ENCODE measurements around the gene PFKFB2. TPM values are rescaled to one million over a fixed set of nuclear protein-coding genes. Genes with fewer than 3 reads are reported as not detected.

PFKFB2 gene
- polyA plus RNA-seq, 1 donor from 2014 or later, result 9.8 TPM

DNA sequence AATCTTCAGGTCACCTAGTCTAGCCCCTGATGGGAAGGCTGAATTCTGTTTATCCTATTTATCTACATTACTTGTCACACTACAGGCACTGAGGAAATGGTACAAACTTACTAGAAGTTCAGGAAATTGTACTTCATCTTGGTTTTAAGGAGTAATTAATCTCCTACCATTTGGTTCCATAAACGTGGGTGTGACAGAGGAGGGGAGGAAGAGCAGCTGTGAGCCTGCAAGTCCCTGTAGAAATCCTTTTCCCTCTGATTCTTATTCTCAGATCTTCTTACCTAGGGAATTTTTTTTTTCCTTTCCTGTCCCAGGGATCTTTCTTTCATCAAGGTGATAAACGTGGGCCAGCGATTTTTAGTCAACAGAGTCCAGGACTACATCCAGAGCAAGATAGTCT is 14.1 kb downstream of the PFKFB2 start:
- Histone ChIP-seq H3K36me3 (ENCODE audit: insufficient read depth, low read length) (no peaks in the 10 kb centered on the region), H3K79me2 (replicated peaks; ENCODE audit: insufficient read depth, low read length) (no peaks in the 10 kb centered on the region), H3K4me2 (ENCODE audit: low read length) (no peak overlapping the region), H3K9me3 (ENCODE audit: low read length) (no peaks in the 10 kb centered on the region), H3K9ac (ENCODE audit: low read length) (no peak overlapping the region), H4K20me1 (ENCODE audit: insufficient read depth) (no peaks in the 10 kb centered on the region), H3K27ac (ENCODE audit: low read length) (no peak overlapping the region), H3K27me3 (ENCODE audit: insufficient read depth, low read depth, low read length) (no peaks in the 10 kb centered on the region), H3K4me3 (ENCODE audit: low read length) (no peak overlapping the region), H2AFZ (ENCODE audit: low read depth, low read length) (no peak overlapping the region), H3F3A (ENCODE audit: insufficient read depth, low read length, poor library complexity, severe bottlenecking) (no peaks in the 10 kb centered on the region), H3K9me2 (ENCODE audit: insufficient read depth, low read length) (no peaks in the 10 kb centered on the region)
- TF ChIP-seq POLR2AphosphoS5 (IDR thresholded peaks at IDR 0.05), result no peak
- TF ChIP-seq, protein P1, sequence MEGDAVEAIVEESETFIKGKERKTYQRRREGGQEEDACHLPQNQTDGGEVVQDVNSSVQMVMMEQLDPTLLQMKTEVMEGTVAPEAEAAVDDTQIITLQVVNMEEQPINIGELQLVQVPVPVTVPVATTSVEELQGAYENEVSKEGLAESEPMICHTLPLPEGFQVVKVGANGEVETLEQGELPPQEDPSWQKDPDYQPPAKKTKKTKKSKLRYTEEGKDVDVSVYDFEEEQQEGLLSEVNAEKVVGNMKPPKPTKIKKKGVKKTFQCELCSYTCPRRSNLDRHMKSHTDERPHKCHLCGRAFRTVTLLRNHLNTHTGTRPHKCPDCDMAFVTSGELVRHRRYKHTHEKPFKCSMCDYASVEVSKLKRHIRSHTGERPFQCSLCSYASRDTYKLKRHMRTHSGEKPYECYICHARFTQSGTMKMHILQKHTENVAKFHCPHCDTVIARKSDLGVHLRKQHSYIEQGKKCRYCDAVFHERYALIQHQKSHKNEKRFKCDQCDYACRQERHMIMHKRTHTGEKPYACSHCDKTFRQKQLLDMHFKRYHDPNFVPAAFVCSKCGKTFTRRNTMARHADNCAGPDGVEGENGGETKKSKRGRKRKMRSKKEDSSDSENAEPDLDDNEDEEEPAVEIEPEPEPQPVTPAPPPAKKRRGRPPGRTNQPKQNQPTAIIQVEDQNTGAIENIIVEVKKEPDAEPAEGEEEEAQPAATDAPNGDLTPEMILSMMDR (IDR thresholded peaks at IDR 0.05; ENCODE audit: poor library complexity, severe bottlenecking), result no peak
- no peak for TF ChIP-seq SMC3 (conservative IDR thresholded peaks at IDR 0.05; ENCODE audit: poor library complexity)
- TF ChIP-seq, protein P2, sequence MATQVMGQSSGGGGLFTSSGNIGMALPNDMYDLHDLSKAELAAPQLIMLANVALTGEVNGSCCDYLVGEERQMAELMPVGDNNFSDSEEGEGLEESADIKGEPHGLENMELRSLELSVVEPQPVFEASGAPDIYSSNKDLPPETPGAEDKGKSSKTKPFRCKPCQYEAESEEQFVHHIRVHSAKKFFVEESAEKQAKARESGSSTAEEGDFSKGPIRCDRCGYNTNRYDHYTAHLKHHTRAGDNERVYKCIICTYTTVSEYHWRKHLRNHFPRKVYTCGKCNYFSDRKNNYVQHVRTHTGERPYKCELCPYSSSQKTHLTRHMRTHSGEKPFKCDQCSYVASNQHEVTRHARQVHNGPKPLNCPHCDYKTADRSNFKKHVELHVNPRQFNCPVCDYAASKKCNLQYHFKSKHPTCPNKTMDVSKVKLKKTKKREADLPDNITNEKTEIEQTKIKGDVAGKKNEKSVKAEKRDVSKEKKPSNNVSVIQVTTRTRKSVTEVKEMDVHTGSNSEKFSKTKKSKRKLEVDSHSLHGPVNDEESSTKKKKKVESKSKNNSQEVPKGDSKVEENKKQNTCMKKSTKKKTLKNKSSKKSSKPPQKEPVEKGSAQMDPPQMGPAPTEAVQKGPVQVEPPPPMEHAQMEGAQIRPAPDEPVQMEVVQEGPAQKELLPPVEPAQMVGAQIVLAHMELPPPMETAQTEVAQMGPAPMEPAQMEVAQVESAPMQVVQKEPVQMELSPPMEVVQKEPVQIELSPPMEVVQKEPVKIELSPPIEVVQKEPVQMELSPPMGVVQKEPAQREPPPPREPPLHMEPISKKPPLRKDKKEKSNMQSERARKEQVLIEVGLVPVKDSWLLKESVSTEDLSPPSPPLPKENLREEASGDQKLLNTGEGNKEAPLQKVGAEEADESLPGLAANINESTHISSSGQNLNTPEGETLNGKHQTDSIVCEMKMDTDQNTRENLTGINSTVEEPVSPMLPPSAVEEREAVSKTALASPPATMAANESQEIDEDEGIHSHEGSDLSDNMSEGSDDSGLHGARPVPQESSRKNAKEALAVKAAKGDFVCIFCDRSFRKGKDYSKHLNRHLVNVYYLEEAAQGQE (IDR thresholded peaks at IDR 0.05; ENCODE audit: borderline replicate concordance), result no peak
- no peak for TF ChIP-seq TAF1 (IDR thresholded peaks at IDR 0.05; ENCODE audit: low read depth)
- no peak for TF ChIP-seq EZH2 (IDR thresholded peaks at IDR 0.05; ENCODE audit: borderline replicate concordance, insufficient read depth, low read length, poor library complexity, severe bottlenecking)
- TF ChIP-seq MXI1 (conservative IDR thresholded peaks at IDR 0.05; ENCODE audit: poor library complexity, severe bottlenecking), result no peak
- no peak for TF ChIP-seq RAD21 (conservative IDR thresholded peaks at IDR 0.05)
- no peak for TF ChIP-seq EP300 (conservative IDR thresholded peaks at IDR 0.05; ENCODE audit: poor library complexity, severe bottlenecking)

DNA sequence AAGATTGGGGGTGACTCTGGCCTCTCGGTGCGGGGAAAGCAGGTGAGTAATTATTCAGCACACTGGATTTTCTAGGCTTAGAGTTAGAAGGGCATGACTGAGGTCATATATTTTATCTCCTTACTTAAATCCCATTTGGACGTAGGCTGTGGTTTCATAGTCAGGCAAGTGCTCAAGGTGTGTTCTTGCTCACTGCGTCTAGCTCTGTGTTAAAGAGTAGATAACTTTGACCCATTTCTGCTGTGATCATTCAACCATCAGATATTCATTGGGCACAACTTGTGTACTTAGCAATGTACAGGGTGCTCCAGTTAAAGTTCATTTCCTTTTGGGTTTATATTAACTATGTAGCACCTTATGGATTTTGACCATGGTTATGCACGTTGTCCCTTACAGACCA is 14.6 kb downstream of the PFKFB2 start:
- Histone ChIP-seq H3K27me3 (ENCODE audit: insufficient read depth, low read depth, low read length) (no peaks in the 10 kb centered on the region), H3K27ac (ENCODE audit: low read length) (no peak overlapping the region), H3K9ac (ENCODE audit: low read length) (no peak overlapping the region), H3K9me3 (ENCODE audit: low read length) (no peaks in the 10 kb centered on the region), H2AFZ (ENCODE audit: low read depth, low read length) (no peak overlapping the region), H3K36me3 (ENCODE audit: insufficient read depth, low read length) (no peaks in the 10 kb centered on the region), H3F3A (ENCODE audit: insufficient read depth, low read length, poor library complexity, severe bottlenecking) (no peaks in the 10 kb centered on the region), H3K4me3 (ENCODE audit: low read length) (no peak overlapping the region), H3K4me2 (ENCODE audit: low read length) (no peak overlapping the region), H4K20me1 (ENCODE audit: insufficient read depth) (no peaks in the 10 kb centered on the region), H3K9me2 (ENCODE audit: insufficient read depth, low read length) (no peaks in the 10 kb centered on the region), H3K79me2 (replicated peaks; ENCODE audit: insufficient read depth, low read length) (no peaks in the 10 kb centered on the region)
- no peak for TF ChIP-seq EP300 (conservative IDR thresholded peaks at IDR 0.05; ENCODE audit: poor library complexity, severe bottlenecking)
- TF ChIP-seq, protein P2 (IDR thresholded peaks at IDR 0.05; ENCODE audit: borderline replicate concordance), result no peak
